Neural cell (in vitro differentiated cells): ENCODE data around the gene TMEM81.

ENCODE experiments used
- EP300 ChIP-seq: fragments of 450-650 bp; conservative IDR thresholded peaks from 2 replicates; pipeline ENCODE4 v1.6.1; 2014; ENCODE audit warnings: antibody characterized with exemption, mild to moderate bottlenecking, moderate library complexity; ENCODE audit not compliant: poor library complexity, severe bottlenecking
- EZH2 ChIP-seq: fragments of 200-600, 300-800 bp; shearing (Covaris generic), sonication (generic); IDR thresholded peaks from 2 replicates; pipeline ENCODE4 v1.6.1; 2014; ENCODE audit warnings: antibody characterized with exemption, low read length, borderline replicate concordance, mild to moderate bottlenecking; ENCODE audit not compliant: insufficient read depth, poor library complexity, severe bottlenecking
- POLR2AphosphoS5 ChIP-seq: IDR thresholded peaks from 2 replicates; pipeline ENCODE4 v1.6.1; 2012
- RAD21 ChIP-seq: fragments of 450-650 bp; conservative IDR thresholded peaks from 2 replicates; pipeline ENCODE4 v1.6.1; 2014; ENCODE audit warnings: antibody characterized with exemption, mild to moderate bottlenecking, moderate library complexity
- TAF1 ChIP-seq: IDR thresholded peaks from 2 replicates; pipeline ENCODE4 v1.6.1; 2012; ENCODE audit warnings: low read depth
- TF ChIP-seq, protein P1 (sequence below): fragments of 450-650 bp; IDR thresholded peaks from 2 replicates; pipeline ENCODE4 v1.5.1; 2014; ENCODE audit warnings: antibody characterized with exemption, mild to moderate bottlenecking, moderate library complexity; ENCODE audit not compliant: poor library complexity, severe bottlenecking

DNA sequence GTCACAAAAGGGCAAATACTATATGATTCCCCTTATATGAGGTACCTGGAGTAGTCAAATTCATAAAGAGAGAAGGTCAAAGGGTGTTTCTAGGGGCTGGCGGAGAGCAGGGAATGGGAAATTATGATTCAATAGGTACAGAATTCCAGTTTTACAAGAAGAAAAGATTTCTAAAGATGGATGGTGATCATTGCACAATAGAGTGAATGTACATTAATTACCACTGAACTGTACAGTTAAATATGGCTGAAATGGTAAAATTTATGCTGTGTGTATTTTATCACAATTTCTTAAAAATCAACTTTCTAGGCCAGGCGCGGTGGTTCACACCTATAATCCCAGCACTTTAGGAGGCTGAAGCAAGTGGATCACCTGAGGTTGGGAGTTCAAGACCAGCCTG, 18.1 kb upstream of the TMEM81 start:
- TF ChIP-seq, protein P1, sequence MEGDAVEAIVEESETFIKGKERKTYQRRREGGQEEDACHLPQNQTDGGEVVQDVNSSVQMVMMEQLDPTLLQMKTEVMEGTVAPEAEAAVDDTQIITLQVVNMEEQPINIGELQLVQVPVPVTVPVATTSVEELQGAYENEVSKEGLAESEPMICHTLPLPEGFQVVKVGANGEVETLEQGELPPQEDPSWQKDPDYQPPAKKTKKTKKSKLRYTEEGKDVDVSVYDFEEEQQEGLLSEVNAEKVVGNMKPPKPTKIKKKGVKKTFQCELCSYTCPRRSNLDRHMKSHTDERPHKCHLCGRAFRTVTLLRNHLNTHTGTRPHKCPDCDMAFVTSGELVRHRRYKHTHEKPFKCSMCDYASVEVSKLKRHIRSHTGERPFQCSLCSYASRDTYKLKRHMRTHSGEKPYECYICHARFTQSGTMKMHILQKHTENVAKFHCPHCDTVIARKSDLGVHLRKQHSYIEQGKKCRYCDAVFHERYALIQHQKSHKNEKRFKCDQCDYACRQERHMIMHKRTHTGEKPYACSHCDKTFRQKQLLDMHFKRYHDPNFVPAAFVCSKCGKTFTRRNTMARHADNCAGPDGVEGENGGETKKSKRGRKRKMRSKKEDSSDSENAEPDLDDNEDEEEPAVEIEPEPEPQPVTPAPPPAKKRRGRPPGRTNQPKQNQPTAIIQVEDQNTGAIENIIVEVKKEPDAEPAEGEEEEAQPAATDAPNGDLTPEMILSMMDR: no peak
- TF ChIP-seq POLR2AphosphoS5: no peak
- TF ChIP-seq TAF1: no peak
- TF ChIP-seq EP300: no peak
- TF ChIP-seq RAD21: no peak
- no peak for TF ChIP-seq EZH2
